GM13976 (cell line): ENCODE measurements around the gene PLPPR1.

Experiments used
- DNase-seq: peaks from one replicate; pipeline ENCODE4 v3.0.0; 2012; ENCODE audit warnings: low spot score
- in situ Hi-C: fragments of 300-500 bp; cut with MboI; formaldehyde crosslinking; loops from one replicate; pipeline ENCODE4 v1.12.0; 2022; ENCODE audit warnings: low sequenced_read_pairs, mixed read lengths, inconsistent platforms; ENCODE audit not compliant: unreplicated experiment
- TF ChIP-seq, protein P1 (sequence below): IDR thresholded peaks from 2 replicates; pipeline ENCODE4 v1.5.1; 2012; ENCODE audit warnings: borderline replicate concordance, mild to moderate bottlenecking; ENCODE audit not compliant: insufficient read depth; ENCODE audit errors: extremely low read depth, missing control alignments, control extremely low read depth

Gene PLPPR1

DNA sequence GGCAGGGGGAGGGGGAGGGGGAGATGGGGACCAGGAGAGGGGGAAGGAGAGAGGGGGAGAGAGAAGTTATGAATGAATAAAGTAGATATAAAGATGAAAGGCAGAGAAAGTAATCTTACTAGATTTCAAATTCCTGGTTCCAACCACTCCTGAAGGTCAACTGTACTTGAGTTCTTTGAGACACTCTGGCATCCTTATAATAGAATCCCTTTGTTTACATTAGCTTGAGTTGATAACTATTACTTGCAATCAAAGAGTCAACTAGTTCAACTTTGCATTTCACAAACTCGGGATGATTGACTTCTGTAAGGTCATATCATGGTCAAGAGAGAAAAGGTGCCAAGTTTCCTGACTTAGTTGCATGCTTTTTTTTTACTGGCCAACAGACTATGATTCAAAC, 314.1 kb downstream of the PLPPR1 start:
- in situ Hi-C loops: no loop called here
- TF ChIP-seq, protein P1, sequence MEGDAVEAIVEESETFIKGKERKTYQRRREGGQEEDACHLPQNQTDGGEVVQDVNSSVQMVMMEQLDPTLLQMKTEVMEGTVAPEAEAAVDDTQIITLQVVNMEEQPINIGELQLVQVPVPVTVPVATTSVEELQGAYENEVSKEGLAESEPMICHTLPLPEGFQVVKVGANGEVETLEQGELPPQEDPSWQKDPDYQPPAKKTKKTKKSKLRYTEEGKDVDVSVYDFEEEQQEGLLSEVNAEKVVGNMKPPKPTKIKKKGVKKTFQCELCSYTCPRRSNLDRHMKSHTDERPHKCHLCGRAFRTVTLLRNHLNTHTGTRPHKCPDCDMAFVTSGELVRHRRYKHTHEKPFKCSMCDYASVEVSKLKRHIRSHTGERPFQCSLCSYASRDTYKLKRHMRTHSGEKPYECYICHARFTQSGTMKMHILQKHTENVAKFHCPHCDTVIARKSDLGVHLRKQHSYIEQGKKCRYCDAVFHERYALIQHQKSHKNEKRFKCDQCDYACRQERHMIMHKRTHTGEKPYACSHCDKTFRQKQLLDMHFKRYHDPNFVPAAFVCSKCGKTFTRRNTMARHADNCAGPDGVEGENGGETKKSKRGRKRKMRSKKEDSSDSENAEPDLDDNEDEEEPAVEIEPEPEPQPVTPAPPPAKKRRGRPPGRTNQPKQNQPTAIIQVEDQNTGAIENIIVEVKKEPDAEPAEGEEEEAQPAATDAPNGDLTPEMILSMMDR: no peak
- DNase-seq: no peak

DNA sequence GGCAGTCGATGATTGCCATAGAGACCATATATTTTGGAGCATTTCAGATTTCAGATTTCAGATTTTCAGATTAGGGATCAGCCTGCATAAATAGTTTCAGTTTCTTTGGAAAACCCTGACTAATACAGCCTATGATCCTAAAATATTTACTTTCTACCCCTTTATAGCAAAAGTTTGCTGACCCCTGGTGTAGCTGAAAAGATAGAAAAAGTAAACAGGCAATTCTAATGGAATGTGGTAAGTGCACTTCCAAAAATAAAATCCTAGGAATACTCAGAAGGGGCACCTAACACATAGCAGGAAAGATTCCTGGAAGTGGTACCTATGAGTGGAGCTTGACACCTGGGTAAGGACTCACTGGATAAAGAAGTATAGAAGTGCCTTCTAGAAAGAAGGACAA, 321.8 kb downstream of the PLPPR1 start:
- in situ Hi-C loops: no loop called here
- DNase-seq: no peak
- TF ChIP-seq, protein P1: no peak

DNA sequence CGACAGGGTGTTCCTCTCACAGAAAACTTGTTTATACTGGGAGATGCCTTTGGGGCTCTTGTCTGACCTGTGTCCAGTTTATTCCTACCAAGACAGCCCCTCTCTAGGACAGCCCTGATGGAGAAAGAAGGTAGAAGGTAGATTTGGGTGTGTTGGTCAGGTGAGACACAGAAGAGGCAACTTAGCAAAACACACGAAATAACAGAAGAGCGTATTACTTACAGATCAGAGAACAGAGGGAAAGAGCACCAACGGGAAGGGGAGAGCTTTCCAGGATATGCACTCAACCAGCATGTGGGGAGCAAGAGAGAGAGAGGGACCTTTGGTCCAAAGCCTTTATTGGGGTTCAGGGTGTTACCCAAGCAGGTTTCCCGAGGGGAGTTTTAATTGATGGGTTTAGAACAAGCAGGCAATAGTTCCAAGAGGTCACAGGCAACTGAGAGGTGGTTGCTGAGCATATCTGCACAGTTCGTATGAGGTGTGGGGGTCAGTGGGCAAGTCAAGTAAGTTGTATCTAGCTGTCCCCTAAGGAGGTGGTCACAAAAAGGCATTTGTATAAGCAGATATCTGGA, 324.5 kb downstream of the PLPPR1 start:
- TF ChIP-seq, protein P1: no peak
- DNase-seq: no peak
- in situ Hi-C loops: no loop called here

DNA sequence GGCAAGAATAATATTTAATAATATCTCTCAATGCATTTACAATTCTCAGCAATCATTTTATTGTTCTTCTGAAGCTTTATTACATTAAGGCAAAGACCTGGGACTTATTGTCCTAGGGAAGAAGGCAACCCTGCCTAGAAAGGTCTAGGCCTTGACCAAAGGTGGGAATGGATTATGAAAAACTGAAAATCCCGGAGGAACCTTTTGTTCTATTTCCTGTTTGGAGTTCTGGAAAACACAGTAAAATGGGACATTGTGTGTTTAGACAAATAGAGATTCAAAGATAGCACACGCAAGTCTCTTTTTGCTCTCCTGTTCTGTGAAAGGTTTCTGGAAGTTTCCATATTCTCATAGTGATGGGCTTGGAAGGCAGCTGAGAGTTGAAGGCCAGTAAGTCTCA, 325.2 kb downstream of the PLPPR1 start:
- in situ Hi-C loops: no loop called here
- no peak for DNase-seq

DNA sequence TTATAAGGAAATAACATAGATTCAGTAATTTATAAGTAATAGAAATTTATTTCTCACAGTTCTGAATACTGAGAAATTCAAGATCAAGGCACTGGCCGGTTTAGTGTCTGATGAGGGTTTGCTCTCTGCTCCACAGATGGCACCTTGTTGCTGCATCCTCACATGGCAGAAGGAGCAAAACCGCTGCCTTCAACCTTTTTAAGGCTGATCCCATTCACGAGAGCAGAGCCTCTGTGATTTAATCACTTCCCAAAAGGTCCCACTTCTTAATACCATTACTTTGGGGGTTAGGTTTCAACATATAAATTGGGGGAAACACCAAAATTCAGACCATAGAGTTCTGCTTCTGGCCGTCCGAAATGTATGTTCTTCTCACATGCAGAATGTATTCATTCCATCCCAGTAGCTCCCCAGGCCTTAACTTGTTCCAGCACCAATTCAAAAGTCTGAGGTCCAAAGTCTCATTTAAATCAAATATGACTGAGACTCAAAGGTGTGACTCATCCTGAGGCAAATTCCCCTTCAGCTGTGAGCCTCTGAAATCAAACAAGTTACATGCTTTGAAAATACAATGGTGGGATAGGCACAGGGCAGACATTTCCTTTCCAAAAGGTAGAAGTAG, 325.7 kb downstream of the PLPPR1 start:
- in situ Hi-C loops: no loop called here
- TF ChIP-seq, protein P1: no peak
- no peak for DNase-seq

More for the DNA sequence above, 325.2 kb downstream of the PLPPR1 start:
- TF ChIP-seq, protein P1: no peak

DNA sequence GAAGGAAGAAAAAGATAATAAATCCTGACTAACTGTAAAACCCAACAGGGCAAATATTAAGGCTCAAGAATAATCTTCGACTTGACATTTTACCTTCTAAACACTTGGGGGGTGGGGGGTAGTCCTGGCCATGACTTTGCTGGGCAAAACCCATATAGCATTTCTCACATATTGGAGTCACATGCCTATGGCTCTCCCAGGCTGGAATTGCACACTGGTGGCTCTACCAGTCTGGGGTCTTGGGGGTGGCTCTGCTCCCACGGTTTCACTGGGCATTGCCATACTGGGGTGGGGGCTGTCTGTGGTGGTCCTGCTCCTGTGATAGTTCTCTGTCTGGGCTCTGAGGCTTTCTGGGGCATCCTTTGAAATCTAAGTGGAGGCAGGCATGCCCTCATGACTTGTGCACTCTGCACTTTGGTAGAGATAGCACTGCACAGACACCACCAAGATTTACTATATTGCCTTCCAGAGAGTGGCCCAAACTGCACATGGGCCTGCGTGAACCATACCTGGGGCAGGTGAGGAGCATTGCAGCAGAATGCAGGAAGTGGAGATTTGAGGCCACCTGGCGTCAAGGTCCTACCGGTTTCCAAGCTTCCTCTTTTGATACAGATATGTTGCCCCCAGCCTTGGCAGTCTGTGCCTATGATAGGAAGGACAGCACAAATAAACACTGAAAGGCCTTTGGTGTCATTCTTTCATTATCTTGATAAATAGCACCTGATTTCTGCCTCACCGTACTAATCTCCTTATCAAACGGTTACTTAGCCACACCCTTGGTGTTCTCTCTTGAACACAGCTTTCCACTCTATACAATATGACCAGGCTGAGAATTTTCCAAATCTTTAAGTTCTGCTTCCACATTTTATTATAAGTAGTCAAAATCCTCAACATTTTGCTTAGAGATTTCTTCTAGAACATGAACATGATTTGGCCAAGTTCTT, 326.5 kb downstream of the PLPPR1 start:
- TF ChIP-seq, protein P1: no peak
- in situ Hi-C loops: no loop called here

More for the DNA sequence above, 326.5 kb downstream of the PLPPR1 start:
- no peak for DNase-seq
